ENCODE data around the gene SUPT20H.
A peak's percentile ranks its signal among the peaks of the same experiment; 100 is the strongest.

SUPT20H gene

DNA sequence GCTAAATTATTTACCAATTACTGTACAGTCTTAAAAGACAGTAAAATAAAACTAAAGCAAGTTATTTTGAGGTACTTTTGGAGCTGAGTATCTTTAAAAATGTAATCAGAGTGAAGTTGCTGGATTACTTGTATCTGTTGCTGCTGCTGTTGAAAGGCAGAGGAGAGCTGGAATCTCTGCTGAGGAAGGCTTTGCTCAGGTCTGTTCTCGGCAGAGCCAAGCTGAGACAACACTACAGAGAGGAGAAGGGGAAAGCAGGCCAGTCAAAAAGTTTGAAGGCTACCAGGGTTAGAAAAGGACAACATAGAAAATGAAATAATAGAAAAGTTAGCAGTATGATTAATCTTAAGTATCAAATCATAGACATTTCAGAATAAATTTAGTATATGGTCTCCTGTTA lies 49.1 kb downstream of the SUPT20H start:
- H3K9me3 ChIP-seq (ENCODE audit: low read depth, low read length) = peaks cover 2% of the 10 kb centered on the region; the same call in 1 of the 2 replicates
- H3K36me3 ChIP-seq (ENCODE audit: insufficient read depth, low read length) = peaks cover 99% of the 10 kb centered on the region
- H3K9ac ChIP-seq (ENCODE audit: insufficient read length) = no peak overlapping the region
- H3K27ac ChIP-seq = 0 out of 2 replicates have a peak overlapping the region, but pooled peaks have one; percentile 7
- no peak overlapping the region for H3K4me3 ChIP-seq
- TF ChIP-seq FOXP2 (optimal IDR thresholded peaks at IDR 0.05; ENCODE audit: control extremely low read depth, extremely low read length, insufficient read depth) = no peak
- no peak for TF ChIP-seq EZH2 (IDR thresholded peaks at IDR 0.05)
- no peak for TF ChIP-seq POLR2AphosphoS5 (IDR thresholded peaks at IDR 0.05; ENCODE audit: borderline replicate concordance, low read depth, low read length)
- no peak for DNase-seq (ENCODE audit: low read depth, low spot score)

DNA sequence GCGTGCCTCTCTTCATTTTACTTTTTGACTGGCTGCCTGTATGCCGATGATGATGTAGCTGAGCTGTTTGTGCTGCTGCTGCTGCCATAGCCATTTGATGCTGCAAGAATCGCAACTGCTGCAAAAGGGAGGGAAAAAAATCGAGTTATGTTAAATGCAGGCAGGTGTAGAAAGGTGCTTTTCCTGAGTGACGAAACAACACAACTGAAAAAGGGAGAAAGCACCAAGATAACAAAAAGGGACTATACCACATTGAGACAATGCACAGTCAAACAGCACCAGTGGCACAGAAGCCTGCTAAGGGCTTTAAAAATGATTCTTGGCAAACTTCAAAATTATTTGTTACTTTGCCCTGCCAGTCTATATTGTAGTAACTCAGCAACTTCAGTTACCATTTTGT lies 49.8 kb downstream of the SUPT20H start:
- Histone ChIP-seq H3K9ac (ENCODE audit: insufficient read length) (no peak overlapping the region), H3K36me3 (ENCODE audit: insufficient read depth, low read length) (peaks cover 99% of the 10 kb centered on the region), H3K4me3 (no peak overlapping the region), H3K9me3 (ENCODE audit: low read depth, low read length) (no peaks in the 10 kb centered on the region), H3K27ac (peak overlapping the region; percentile 20; the same call in 1 of the 2 replicates)
- TF ChIP-seq POLR2AphosphoS5 (IDR thresholded peaks at IDR 0.05; ENCODE audit: borderline replicate concordance, low read depth, low read length) (no peak), EZH2 (IDR thresholded peaks at IDR 0.05) (no peak), FOXP2 (optimal IDR thresholded peaks at IDR 0.05; ENCODE audit: control extremely low read depth, extremely low read length, insufficient read depth) (no peak)
- DNase-seq (ENCODE audit: low read depth, low spot score) = no peak

DNA sequence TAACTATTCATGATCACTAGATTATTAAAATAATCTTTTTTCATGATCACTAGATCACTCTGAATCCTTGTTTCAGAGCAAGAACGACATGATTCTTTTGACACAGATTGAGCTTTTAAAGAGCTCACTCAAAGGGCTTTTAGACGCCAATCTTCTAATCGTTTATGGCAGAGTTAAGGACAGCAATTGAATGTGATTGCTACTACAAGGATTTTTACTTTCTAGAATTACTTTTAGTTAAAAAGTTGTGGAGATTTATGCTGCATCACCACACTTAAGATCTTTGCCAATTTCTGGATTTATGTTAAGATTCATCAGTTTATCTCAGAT lies 57.6 kb downstream of the SUPT20H start:
- TF ChIP-seq POLR2AphosphoS5 (IDR thresholded peaks at IDR 0.05; ENCODE audit: borderline replicate concordance, low read depth, low read length) = no peak
- no peak for TF ChIP-seq EZH2 (IDR thresholded peaks at IDR 0.05)
- no peak for TF ChIP-seq FOXP2 (optimal IDR thresholded peaks at IDR 0.05; ENCODE audit: control extremely low read depth, extremely low read length, insufficient read depth)
- Histone ChIP-seq H3K4me3 (peak overlapping the region; percentile 81), H3K9me3 (ENCODE audit: low read depth, low read length) (no peaks in the 10 kb centered on the region), H3K27ac (peak overlapping the region; percentile 98), H3K9ac (ENCODE audit: insufficient read length) (peak overlapping the region; percentile 91), H3K36me3 (ENCODE audit: insufficient read depth, low read length) (peaks cover 46% of the 10 kb centered on the region)
- DNase-seq (ENCODE audit: low read depth, low spot score) = no peak

DNA sequence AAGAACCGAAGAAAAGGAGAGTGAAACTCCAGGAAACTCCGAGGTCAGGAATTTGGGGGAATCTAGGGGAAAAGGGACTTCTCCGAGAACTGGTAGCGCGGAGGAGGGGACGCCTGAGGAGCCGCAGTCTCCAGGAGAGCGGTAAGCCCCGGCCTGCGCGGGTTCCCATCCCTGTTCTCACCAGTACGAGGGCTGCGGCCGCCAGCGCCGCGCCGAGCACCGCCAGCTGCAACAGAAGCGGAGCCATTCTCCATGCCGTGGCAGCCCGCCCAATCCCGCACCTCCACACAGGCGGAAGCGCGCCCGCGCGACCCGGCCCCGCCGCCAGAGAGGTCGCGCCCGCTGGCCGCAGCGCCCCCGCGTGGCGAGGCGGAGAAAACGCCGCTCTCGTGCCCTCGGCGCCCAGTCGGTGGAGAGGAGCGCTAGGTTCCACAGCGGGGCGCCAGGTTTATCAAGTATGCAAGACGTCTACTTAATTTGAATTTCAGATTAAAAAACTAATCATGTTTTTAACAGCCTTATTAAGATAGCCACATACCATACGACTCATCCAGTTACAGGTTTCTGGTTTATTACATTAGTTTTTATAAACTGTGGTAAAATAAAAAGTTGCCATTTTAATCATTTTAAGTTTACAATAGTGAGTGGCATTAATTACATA lies 60.3 kb downstream of the SUPT20H start, which contains the start of gene ALG5:
TSS of gene ALG5 (minus strand) at position 287 of the 661 bp plus-strand sequence. CDS start at position 247, 40 bp downstream.
- H3K9ac ChIP-seq (ENCODE audit: insufficient read length) = peak within 1 kb of the TSS; percentile 98
- TF ChIP-seq POLR2AphosphoS5 (IDR thresholded peaks at IDR 0.05; ENCODE audit: borderline replicate concordance, low read depth, low read length) (peak; percentile 86), EZH2 (IDR thresholded peaks at IDR 0.05) (no peak), FOXP2 (optimal IDR thresholded peaks at IDR 0.05; ENCODE audit: control extremely low read depth, extremely low read length, insufficient read depth) (no peak)
- no peaks in the 10 kb centered on the region for H3K9me3 ChIP-seq (ENCODE audit: low read depth, low read length)
- peak within 1 kb of the TSS; percentile 98 for H3K27ac ChIP-seq
- peak within 1 kb of the TSS; percentile 81 for H3K4me3 ChIP-seq
- H3K36me3 ChIP-seq (ENCODE audit: insufficient read depth, low read length) = peaks cover 42% of the 10 kb centered on the region
- DNase-seq (ENCODE audit: low read depth, low spot score) = peak; percentile 53

DNA sequence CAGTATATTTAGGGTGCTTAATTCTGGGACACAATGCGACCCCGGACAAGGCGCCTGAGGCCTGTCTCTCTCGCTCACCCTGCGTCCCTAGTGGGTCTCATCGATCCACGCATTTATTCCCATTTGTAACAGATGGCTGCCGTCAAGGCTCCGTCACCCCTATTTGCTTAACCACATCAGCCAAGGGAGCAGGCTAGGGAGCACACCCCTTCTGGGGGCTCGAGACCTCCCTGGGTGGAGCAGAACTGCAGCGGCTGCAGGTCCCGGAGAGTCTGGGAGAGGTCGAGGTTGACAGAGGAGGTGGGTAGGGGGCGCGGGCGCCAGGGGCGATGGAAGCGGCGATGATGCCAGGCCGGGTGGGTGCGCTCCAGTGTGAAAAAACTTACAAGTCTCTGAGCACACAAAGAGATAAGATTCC lies 60.9 kb downstream of the SUPT20H start:
- peaks cover 42% of the 10 kb centered on the region for H3K36me3 ChIP-seq (ENCODE audit: insufficient read depth, low read length)
- no peak for TF ChIP-seq POLR2AphosphoS5 (IDR thresholded peaks at IDR 0.05; ENCODE audit: borderline replicate concordance, low read depth, low read length)
- no peak for TF ChIP-seq FOXP2 (optimal IDR thresholded peaks at IDR 0.05; ENCODE audit: control extremely low read depth, extremely low read length, insufficient read depth)
- TF ChIP-seq EZH2 (IDR thresholded peaks at IDR 0.05) = no peak
- H3K4me3 ChIP-seq = peak overlapping the region; percentile 81
- H3K27ac ChIP-seq = peak overlapping the region; percentile 86
- no peaks in the 10 kb centered on the region for H3K9me3 ChIP-seq (ENCODE audit: low read depth, low read length)
- no peak for DNase-seq (ENCODE audit: low read depth, low spot score)
- H3K9ac ChIP-seq (ENCODE audit: insufficient read length) = peak overlapping the region; percentile 98

DNA sequence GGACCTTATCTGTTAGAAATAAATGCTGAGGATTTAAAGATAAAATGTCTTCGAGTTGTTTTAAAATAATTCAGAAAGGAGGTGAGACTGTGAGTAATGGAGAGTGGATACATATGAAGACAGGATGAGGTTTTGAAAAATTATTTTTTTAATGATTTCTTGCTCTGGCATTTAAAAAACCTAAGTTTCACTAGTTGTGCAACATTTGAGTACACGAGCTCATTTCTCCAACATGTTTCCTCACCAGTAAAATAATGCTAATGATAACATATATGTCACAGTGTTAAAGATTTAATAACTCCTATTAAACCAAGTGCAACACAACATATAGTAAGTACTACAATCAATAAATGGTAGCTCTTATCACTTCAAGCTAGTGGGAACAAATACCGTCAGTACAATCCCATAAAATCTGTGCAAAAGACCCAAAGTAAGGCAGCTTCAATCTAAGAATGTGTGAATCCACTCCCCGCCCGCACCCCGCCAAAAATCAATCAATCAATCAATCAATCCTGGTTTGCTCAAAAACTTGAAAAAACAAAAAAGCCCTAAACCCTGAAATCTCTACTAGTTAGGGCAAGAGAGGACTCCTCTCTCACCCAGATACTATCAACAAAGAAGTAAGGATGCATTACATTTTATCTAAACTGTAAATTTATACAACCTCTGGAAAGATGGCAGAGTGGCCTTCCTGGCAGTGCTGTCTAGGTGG lies 61.6 kb downstream of the SUPT20H start:
- Histone ChIP-seq H3K9me3 (ENCODE audit: low read depth, low read length) (no peaks in the 10 kb centered on the region), H3K27ac (peak overlapping the region; percentile 86), H3K36me3 (ENCODE audit: insufficient read depth, low read length) (peaks cover 42% of the 10 kb centered on the region), H3K9ac (ENCODE audit: insufficient read length) (peak overlapping the region; percentile 98), H3K4me3 (peak overlapping the region; percentile 81)
- no peak for DNase-seq (ENCODE audit: low read depth, low spot score)
- TF ChIP-seq FOXP2 (optimal IDR thresholded peaks at IDR 0.05; ENCODE audit: control extremely low read depth, extremely low read length, insufficient read depth) (no peak), EZH2 (IDR thresholded peaks at IDR 0.05) (no peak)

DNA sequence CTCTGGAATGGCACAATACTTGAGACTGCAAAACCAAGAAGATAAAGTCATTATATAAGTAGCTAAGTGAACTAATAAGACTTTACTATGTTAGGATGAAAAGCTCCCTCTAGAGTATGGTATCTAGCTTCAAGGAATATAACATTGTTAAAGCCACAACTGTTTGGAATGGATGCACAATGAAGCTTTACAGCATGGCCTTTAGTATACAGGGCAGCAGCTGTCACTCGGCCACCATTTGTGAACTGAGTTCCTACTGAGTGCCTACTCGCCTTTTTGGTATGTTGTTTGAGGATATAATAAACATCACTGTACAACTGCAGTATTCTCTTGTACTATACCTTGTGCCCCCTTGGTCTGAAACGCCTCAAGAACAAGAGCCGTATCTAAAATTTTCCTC lies 67.1 kb downstream of the SUPT20H start:
- Histone ChIP-seq H3K27ac (no peak overlapping the region), H3K36me3 (ENCODE audit: insufficient read depth, low read length) (peaks cover 89% of the 10 kb centered on the region), H3K9ac (ENCODE audit: insufficient read length) (no peak overlapping the region), H3K4me3 (no peak overlapping the region), H3K9me3 (ENCODE audit: low read depth, low read length) (no peaks in the 10 kb centered on the region)
- DNase-seq (ENCODE audit: low read depth, low spot score) = no peak
- TF ChIP-seq POLR2AphosphoS5 (IDR thresholded peaks at IDR 0.05; ENCODE audit: borderline replicate concordance, low read depth, low read length) (no peak), FOXP2 (optimal IDR thresholded peaks at IDR 0.05; ENCODE audit: control extremely low read depth, extremely low read length, insufficient read depth) (no peak), EZH2 (IDR thresholded peaks at IDR 0.05) (no peak)

DNA sequence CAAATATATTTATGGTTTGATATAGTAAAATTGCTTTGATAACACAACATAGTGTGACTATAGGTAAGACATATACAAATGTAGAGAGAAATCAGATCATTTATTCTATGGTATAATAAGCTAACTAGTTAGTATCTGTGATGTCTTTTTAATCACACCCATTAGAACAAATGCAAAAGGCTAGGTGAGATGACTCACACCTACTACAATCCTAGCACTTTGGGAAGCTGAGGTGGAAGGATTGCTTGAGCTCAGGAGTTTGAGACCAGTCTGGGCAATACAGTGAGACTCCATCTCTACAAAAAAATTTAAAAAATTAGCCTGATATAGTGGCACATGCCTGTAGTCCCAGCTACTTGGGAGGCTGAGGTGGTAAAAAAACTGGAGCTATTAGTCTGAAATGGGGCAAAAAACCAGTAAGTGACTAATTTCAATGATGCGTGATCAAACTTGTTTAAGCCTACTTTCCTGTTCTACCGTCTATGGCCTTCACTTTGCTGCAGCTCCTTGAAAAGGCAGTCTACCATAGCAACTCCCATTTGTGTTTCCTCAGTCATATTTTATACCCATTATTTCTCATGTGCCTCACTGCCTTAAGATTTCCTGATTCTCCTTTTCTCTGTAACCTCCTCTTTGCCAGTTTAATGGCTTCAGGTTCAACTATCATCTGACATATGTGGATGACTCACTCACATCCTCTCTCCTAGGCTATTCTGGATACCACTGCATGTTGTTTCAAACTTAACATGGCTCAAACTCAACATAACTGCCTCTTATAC lies 72.8 kb downstream of the SUPT20H start:
- H3K27ac ChIP-seq = no peak overlapping the region
- peaks cover 93% of the 10 kb centered on the region for H3K36me3 ChIP-seq (ENCODE audit: insufficient read depth, low read length)
- no peak for TF ChIP-seq FOXP2 (optimal IDR thresholded peaks at IDR 0.05; ENCODE audit: control extremely low read depth, extremely low read length, insufficient read depth)
- no peak for TF ChIP-seq EZH2 (IDR thresholded peaks at IDR 0.05)
- no peak for TF ChIP-seq POLR2AphosphoS5 (IDR thresholded peaks at IDR 0.05; ENCODE audit: borderline replicate concordance, low read depth, low read length)
- H3K9ac ChIP-seq (ENCODE audit: insufficient read length) = no peak overlapping the region
- no peak for DNase-seq (ENCODE audit: low read depth, low spot score)
- no peaks in the 10 kb centered on the region for H3K9me3 ChIP-seq (ENCODE audit: low read depth, low read length)
- H3K4me3 ChIP-seq = no peak overlapping the region

All from SK-N-MC (cell line).